Caco-2 (cell line): Measurements from ENCODE around the gene THSD8. TPM values are rescaled to one million over a fixed set of nuclear protein-coding genes. Genes with fewer than 3 reads are reported as not detected.
A peak's percentile ranks its signal among the peaks of the same experiment; 100 is the strongest.

Experiments used
- BruUV-seq: library from RNA; stranded (reverse); fragments of 400-500 nt; replicated peaks from 2 replicates; lab custom pipeline; 2021; lab: Mats Ljungman, UMichigan
- CTCF ChIA-PET: fragments of 300-600 bp; sonication (Branson Sonifier 250); formaldehyde crosslinking; loops from one replicate; lab custom pipeline; 2022; ENCODE audit warnings: antibody characterized with exemption; lab: Charles Lee
- POLR2A ChIA-PET: fragments of 300-600 bp; sonication (Branson Sonifier 250); formaldehyde crosslinking; loops from one replicate; lab custom pipeline; 2022; ENCODE audit warnings: antibody characterized with exemption; lab: Charles Lee
- DNase-seq, 2 experiments: peaks; one replicate each; pipeline versions ENCODE4 v3.0.0 to v3.0.0-alpha.2; 2020 to 2022
- H3K27me3 ChIP-seq: replicated peaks from 2 replicates; pipeline ENCODE4 v1.6.0; 2011; ENCODE audit warnings: low read length; ENCODE audit not compliant: control insufficient read depth, insufficient read depth
- H3K36me3 ChIP-seq: 2 replicates; pipeline ENCODE4 v1.5.1; 2011; ENCODE audit warnings: low read length; ENCODE audit not compliant: control insufficient read depth, insufficient read depth
- H3K4me1 ChIP-seq: fragments of 250-450 bp; sonication (Bioruptor Pico); 2 replicates; pipeline ENCODE4 v1.5.1; 2020; ENCODE audit warnings: mild to moderate bottlenecking
- H3K4me3 ChIP-seq: 2 replicates; pipeline ENCODE4 v1.5.1; 2011; ENCODE audit warnings: low read depth, mild to moderate bottlenecking, control low read depth, low read length
- H3K9me3 ChIP-seq: fragments of 250-450 bp; sonication (Bioruptor Pico); 2 replicates; pipeline ENCODE4 v1.5.1; 2020; ENCODE audit warnings: mild to moderate bottlenecking, moderate library complexity
- H3K27ac Mint-ChIP-seq: one replicate; pipeline ENCODE4 v1.8.0; 2022; ENCODE audit warnings: mixed read lengths; ENCODE audit not compliant: unreplicated experiment
- H3K27me3 Mint-ChIP-seq: one replicate; pipeline ENCODE4 v1.8.0; 2022; ENCODE audit warnings: mixed read lengths; ENCODE audit not compliant: insufficient read depth, unreplicated experiment
- H3K36me3 Mint-ChIP-seq: one replicate; pipeline ENCODE4 v1.8.0; 2022; ENCODE audit warnings: mild to moderate bottlenecking, mixed read lengths; ENCODE audit not compliant: insufficient read depth, unreplicated experiment
- H3K4me1 Mint-ChIP-seq: one replicate; pipeline ENCODE4 v1.8.0; 2022; ENCODE audit warnings: low read depth, mixed read lengths; ENCODE audit not compliant: unreplicated experiment
- H3K4me3 Mint-ChIP-seq: one replicate; pipeline ENCODE4 v1.8.0; 2022; ENCODE audit warnings: mild to moderate bottlenecking, moderate library complexity, mixed read lengths; ENCODE audit not compliant: unreplicated experiment
- H3K9me3 Mint-ChIP-seq: one replicate; pipeline ENCODE4 v1.8.0; 2022; ENCODE audit warnings: mixed read lengths; ENCODE audit not compliant: unreplicated experiment
- intact Hi-C: fragments of 100-400 bp; cut with micrococcal nuclease; formaldehyde crosslinking; loops from one replicate; pipeline ENCODE4 v1.10.0; 2022; ENCODE audit not compliant: unreplicated experiment
- total RNA-seq: library from RNA; stranded (reverse); gene quantifications from 2 replicates; pipeline ENCODE4 v1.2.3, GENCODE V29; 2022
- TF ChIP-seq, protein P1 (sequence below), 2 experiments: fragments of 200-600 bp in 1 of 2; IDR thresholded peaks; 1 replicate in 1 of 2; 2 replicates in 1 of 2; pipeline versions ENCODE4 v1.5.1 to v1.8.0; 2011 to 2022; ENCODE audit warnings: antibody characterized with exemption in 1 of 2, control low read depth in 1 of 2, inconsistent platforms in 1 of 2, low read depth in 1 of 2, low read length in 1 of 2, mild to moderate bottlenecking in 1 of 2, moderate library complexity in 1 of 2; ENCODE audit not compliant: insufficient read depth in 1 of 2, severe bottlenecking in 1 of 2, unreplicated experiment in 1 of 2

THSD8 gene
- total RNA-seq, 1 experiment from 2014 or later, result 25.9 TPM

DNA sequence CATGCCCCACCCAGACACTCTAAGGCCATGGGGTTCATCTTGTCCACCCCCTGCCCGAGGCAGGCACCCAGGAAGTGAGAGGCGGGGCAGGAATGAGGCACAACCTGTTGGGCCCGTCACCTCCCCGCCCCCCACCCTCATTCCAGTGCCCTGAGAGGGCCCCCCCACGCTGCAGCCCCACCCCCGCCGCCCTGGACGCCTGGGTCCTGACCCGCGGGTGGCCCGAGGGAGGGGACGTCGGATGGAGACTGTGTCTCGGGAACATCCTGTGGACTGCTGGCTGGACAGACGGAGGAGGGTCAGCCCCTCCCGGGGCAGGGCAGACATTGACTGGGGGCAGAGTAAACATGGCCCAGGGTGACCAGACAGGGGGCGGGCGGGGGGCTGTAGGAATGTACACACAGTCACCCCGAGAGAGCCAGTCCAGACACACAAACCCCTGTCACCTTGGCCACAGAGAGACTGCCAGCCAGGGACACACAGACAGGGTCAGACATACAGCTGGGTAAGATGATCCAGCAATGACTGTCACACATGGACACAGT, 17.9 kb upstream of the THSD8 start:
- TF ChIP-seq, protein P1, sequence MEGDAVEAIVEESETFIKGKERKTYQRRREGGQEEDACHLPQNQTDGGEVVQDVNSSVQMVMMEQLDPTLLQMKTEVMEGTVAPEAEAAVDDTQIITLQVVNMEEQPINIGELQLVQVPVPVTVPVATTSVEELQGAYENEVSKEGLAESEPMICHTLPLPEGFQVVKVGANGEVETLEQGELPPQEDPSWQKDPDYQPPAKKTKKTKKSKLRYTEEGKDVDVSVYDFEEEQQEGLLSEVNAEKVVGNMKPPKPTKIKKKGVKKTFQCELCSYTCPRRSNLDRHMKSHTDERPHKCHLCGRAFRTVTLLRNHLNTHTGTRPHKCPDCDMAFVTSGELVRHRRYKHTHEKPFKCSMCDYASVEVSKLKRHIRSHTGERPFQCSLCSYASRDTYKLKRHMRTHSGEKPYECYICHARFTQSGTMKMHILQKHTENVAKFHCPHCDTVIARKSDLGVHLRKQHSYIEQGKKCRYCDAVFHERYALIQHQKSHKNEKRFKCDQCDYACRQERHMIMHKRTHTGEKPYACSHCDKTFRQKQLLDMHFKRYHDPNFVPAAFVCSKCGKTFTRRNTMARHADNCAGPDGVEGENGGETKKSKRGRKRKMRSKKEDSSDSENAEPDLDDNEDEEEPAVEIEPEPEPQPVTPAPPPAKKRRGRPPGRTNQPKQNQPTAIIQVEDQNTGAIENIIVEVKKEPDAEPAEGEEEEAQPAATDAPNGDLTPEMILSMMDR (IDR thresholded peaks at IDR 0.05; ENCODE audit: insufficient read depth in 1 of 2, low read depth in 1 of 2, low read length in 1 of 2, severe bottlenecking in 1 of 2, unreplicated experiment in 1 of 2), result no peak
- Mint-ChIP-seq H3K27ac (no peak overlapping the region), H3K27me3 (no peaks in the 10 kb centered on the region), H3K4me1 (peaks cover 14% of the 10 kb centered on the region), H3K36me3 (no peaks in the 10 kb centered on the region), H3K4me3 (no peak overlapping the region), H3K9me3 (no peaks in the 10 kb centered on the region)
- no peaks in the 10 kb centered on the region for H3K27me3 ChIP-seq
- POLR2A ChIA-PET, result no interaction called here
- DNase-seq, result peak; percentile 67 to 85
- H3K4me3 ChIP-seq, result peak overlapping the region; percentile 50
- peaks cover 44% of the 10 kb centered on the region for H3K4me1 ChIP-seq
- no TSS peak for BruUV-seq
- intact Hi-C loops, result no loop called here
- no peaks in the 10 kb centered on the region for H3K36me3 ChIP-seq
- CTCF ChIA-PET, result no interaction called here
- H3K9me3 ChIP-seq, result no peaks in the 10 kb centered on the region

DNA sequence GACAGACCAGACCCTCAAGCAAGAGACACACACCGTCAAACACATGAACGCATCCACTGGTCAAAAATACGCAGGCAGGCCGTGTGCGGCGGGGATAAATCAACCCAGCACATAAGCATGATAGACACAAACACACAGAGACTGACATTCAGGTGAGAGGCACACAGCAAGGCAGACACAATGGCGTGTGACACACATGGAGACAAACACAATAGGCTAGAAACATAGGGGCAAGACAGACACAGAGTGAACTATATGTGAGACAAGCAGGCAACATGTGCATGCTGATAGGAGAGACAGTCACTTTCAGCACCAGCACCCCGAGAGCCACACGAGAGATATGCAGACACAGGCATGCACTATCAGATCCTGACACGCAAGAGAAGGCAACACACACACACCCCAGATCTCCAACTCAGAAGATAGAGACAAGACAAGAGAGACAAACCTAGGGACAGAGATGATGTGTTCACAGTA, 17.4 kb upstream of the THSD8 start:
- Mint-ChIP-seq H3K27ac (no peak overlapping the region), H3K4me3 (no peak overlapping the region), H3K4me1 (peaks cover 13% of the 10 kb centered on the region), H3K27me3 (no peaks in the 10 kb centered on the region), H3K36me3 (no peaks in the 10 kb centered on the region), H3K9me3 (no peaks in the 10 kb centered on the region)
- Histone ChIP-seq H3K9me3 (no peaks in the 10 kb centered on the region), H3K36me3 (no peaks in the 10 kb centered on the region), H3K4me1 (peaks cover 44% of the 10 kb centered on the region), H3K27me3 (no peaks in the 10 kb centered on the region), H3K4me3 (no peak overlapping the region)
- intact Hi-C loops, result no loop called here
- TF ChIP-seq, protein P1 (IDR thresholded peaks at IDR 0.05; ENCODE audit: insufficient read depth in 1 of 2, low read depth in 1 of 2, low read length in 1 of 2, severe bottlenecking in 1 of 2, unreplicated experiment in 1 of 2), result no peak
- no peak for DNase-seq
- CTCF ChIA-PET, result no interaction called here
- POLR2A ChIA-PET, result no interaction called here
- BruUV-seq, result no TSS peak

DNA sequence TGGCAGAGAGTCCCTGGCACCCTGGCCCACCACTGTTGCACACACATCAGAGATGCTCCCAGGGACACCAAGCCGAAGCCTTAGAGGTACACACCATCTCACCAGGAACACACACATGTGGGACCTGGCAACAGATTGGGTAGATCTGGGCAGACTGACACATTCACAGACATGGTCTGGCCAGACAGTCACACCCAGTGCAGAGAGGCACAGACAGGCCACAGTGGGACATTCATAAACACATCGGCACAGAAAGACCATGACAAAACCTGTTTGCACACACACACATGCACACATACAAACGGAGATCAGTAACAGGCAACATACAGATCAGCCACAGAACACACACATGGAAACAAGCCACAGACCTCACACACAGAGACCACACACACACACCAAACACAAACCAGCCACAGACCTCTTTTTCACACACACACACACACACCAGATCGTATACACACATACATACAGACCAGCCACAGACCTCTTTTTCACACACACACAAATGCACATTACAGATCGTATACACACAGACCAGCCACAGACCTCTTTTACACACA, 16.9 kb upstream of the THSD8 start:
- TF ChIP-seq, protein P1 (IDR thresholded peaks at IDR 0.05; ENCODE audit: insufficient read depth in 1 of 2, low read depth in 1 of 2, low read length in 1 of 2, severe bottlenecking in 1 of 2, unreplicated experiment in 1 of 2), result no peak
- H3K36me3 ChIP-seq, result no peaks in the 10 kb centered on the region
- ChIA-PET CTCF (interaction anchor here (0.6 to 1.3 kb wide), 2 partner anchors 9 to 11 kb away, joined by 3 to 5 read pairs; no protein-coding TSS in a partner anchor), POLR2A (no interaction called here)
- BruUV-seq, result no TSS peak
- H3K4me1 ChIP-seq, result peaks cover 43% of the 10 kb centered on the region
- no peak for DNase-seq
- no peak overlapping the region for H3K27ac Mint-ChIP-seq
- no peaks in the 10 kb centered on the region for H3K27me3 Mint-ChIP-seq
- no peaks in the 10 kb centered on the region for H3K9me3 ChIP-seq
- H3K4me1 Mint-ChIP-seq, result peaks cover 11% of the 10 kb centered on the region
- no peak overlapping the region for H3K4me3 Mint-ChIP-seq
- H3K9me3 Mint-ChIP-seq, result no peaks in the 10 kb centered on the region
- H3K4me3 ChIP-seq, result no peak overlapping the region
- peaks cover under 1% of the 10 kb centered on the region for H3K36me3 Mint-ChIP-seq
- H3K27me3 ChIP-seq, result no peaks in the 10 kb centered on the region
- intact Hi-C loops, result no loop called here
